ENCODE results near the gene TBC1D22B. TPM values are rescaled to one million over a fixed set of nuclear protein-coding genes. Genes with fewer than 3 reads are reported as not detected.

TBC1D22B gene
- total RNA-seq, 1 donor from 2014 or later = 12.5 TPM

DNA sequence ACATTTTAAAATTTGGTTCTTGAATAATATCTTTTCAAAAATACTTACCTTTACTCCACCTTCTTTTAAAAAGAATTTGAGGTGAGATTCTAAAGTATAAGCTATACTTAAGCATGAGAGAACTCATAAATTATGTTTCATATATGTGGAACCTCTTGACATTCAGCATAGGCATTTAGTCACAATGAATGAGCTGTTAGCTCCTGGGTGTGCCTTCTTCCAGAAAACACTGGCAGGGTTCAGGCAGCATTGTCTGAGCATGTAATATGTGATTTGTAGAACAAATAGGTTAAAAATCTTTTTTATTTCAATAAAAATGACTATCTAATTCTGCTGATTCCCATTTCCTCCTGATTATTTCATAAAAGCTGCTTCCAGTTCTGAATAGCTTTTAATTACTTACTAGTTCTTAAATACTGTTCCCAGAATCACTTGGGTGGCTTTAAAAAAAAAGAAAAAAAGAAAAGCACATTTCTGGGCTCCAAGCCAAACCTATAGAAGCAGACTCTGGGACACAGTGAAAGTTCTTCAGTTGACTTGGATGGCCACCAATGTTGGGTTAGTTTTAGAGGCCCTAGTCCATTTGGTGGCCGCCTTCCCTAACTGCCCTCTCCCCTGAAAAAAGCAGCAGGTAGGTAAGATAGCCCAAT lies 116.4 kb downstream of the TBC1D22B start:
- no peaks in the 10 kb centered on the region for H3K27me3 ChIP-seq
- peak overlapping the region; percentile 14 for H3K27ac ChIP-seq

DNA sequence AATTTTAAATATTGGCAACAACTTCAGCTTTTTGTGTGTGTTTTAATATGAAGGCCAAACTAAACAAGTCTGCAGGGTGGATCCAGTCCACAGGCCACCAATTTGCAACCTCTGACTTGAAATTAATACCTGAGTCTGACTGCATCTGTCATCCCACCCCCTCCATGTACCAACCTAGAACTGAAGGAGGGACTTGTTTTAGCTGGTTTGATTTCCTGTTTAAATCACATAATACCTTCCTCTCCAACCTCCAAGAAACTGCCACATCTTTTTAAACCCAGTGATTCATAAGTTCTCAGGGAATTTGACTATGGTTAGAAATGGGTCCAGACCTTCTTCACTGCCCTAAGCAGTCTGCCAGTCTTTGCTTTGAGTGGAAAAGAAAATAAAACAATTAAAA lies 117.8 kb downstream of the TBC1D22B start:
- TF ChIP-seq, protein P1, sequence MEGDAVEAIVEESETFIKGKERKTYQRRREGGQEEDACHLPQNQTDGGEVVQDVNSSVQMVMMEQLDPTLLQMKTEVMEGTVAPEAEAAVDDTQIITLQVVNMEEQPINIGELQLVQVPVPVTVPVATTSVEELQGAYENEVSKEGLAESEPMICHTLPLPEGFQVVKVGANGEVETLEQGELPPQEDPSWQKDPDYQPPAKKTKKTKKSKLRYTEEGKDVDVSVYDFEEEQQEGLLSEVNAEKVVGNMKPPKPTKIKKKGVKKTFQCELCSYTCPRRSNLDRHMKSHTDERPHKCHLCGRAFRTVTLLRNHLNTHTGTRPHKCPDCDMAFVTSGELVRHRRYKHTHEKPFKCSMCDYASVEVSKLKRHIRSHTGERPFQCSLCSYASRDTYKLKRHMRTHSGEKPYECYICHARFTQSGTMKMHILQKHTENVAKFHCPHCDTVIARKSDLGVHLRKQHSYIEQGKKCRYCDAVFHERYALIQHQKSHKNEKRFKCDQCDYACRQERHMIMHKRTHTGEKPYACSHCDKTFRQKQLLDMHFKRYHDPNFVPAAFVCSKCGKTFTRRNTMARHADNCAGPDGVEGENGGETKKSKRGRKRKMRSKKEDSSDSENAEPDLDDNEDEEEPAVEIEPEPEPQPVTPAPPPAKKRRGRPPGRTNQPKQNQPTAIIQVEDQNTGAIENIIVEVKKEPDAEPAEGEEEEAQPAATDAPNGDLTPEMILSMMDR (IDR thresholded peaks at IDR 0.05) = no peak
- TF ChIP-seq POLR2AphosphoS5 (IDR thresholded peaks at IDR 0.05; ENCODE audit: insufficient read depth in 1 of 2, low read depth in 1 of 2) (no peak), POLR2A (IDR thresholded peaks at IDR 0.05) (no peak)
- H3K36me3 ChIP-seq = peaks cover 0 to 18% of the 10 kb centered on the region in 2 donors
- no peaks in the 10 kb centered on the region for H3K9me3 ChIP-seq
- peaks cover 19% of the 10 kb centered on the region for H3K4me1 ChIP-seq
- no peak overlapping the region for H3K4me3 ChIP-seq
- H3K27ac ChIP-seq = no peak overlapping the region
- intact Hi-C loops (cut with DNase I) = no loop called here
- DNase-seq (ENCODE audit: extremely low spot score in 2 of 2) = no peak
- no peaks in the 10 kb centered on the region for H3K27me3 ChIP-seq

More for the DNA sequence above, 116.4 kb downstream of the TBC1D22B start:
- DNase-seq (ENCODE audit: extremely low spot score in 2 of 2) = no peak
- intact Hi-C loops (cut with DNase I) = no loop called here
- TF ChIP-seq POLR2A (IDR thresholded peaks at IDR 0.05) (no peak), POLR2AphosphoS5 (IDR thresholded peaks at IDR 0.05; ENCODE audit: insufficient read depth in 1 of 2, low read depth in 1 of 2) (peak in 1 of 2 donors; percentile 30)
- Histone ChIP-seq H3K4me3 (no peak overlapping the region), H3K36me3 (peaks cover 0 to 32% of the 10 kb centered on the region in 2 donors), H3K4me1 (peaks cover 19% of the 10 kb centered on the region), H3K9me3 (no peaks in the 10 kb centered on the region)

DNA sequence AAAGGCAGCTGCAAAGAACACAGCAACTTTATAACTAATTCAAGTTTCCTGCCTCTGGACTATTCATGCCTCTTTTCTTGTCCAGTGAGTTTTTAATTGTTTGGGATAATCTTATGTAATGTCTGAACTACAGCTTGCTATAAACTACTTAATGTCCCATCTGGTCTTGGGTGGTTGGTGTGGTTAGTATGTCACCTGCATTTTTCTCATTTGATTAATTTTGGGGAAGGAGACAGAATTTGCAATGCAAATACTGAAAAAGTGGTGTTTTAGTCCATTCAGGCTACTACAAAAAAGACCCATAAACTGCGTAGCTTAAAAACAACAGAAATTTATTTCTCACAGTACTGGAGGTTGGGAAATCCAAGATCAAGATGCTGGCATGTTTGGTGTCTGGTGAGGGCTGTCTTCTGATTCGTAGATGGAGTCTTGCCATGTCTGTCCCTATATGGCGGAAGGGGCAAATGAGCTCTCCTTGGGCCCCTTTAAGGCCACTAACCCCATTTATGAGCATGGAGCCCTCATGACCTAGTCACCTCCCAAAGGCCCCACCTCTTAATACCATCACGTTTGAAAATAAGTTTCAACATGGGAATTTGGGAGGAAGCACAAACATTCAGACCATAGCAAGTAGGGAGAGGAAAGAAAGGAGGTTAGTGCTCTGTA lies 118.6 kb downstream of the TBC1D22B start:
- DNase-seq (ENCODE audit: extremely low spot score in 2 of 2) = no peak
- Histone ChIP-seq H3K4me3 (no peak overlapping the region), H3K36me3 (peaks cover 0 to 20% of the 10 kb centered on the region in 2 donors), H3K27ac (no peak overlapping the region), H3K9me3 (no peaks in the 10 kb centered on the region), H3K27me3 (no peaks in the 10 kb centered on the region), H3K4me1 (peaks cover 19% of the 10 kb centered on the region)
- intact Hi-C loops (cut with DNase I) = no loop called here
- no peak for TF ChIP-seq POLR2A (IDR thresholded peaks at IDR 0.05)
- TF ChIP-seq, protein P1 (IDR thresholded peaks at IDR 0.05) = no peak
- TF ChIP-seq POLR2AphosphoS5 (IDR thresholded peaks at IDR 0.05; ENCODE audit: insufficient read depth in 1 of 2, low read depth in 1 of 2) = no peak

DNA sequence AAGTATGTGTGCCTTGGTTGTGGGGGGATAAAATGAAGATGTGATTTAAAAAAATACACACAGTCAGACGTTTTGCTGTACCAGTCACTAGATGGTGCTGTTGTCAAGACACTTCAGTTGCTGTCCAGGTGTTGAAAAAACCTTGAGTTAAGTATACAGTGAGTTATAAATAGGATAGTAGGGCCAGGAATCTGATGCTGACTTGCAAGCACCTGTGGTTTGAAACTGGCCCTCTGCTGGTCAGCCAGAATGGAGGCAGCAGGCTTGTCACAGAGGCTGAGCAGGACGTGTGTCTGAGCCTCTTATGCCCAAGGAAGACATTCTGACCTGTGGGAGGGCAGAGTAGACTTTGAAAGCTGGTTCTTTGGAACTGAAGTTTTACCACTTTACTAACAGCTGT lies 124.0 kb downstream of the TBC1D22B start:
- intact Hi-C loops (cut with DNase I) = no loop called here
- Histone ChIP-seq H3K4me1 (no peaks in the 10 kb centered on the region), H3K36me3 (peaks cover 0 to 38% of the 10 kb centered on the region in 2 donors), H3K27me3 (no peaks in the 10 kb centered on the region), H3K9me3 (no peaks in the 10 kb centered on the region), H3K4me3 (no peak overlapping the region), H3K27ac (no peak overlapping the region)
- no peak for TF ChIP-seq POLR2A (IDR thresholded peaks at IDR 0.05)
- TF ChIP-seq, protein P1 (IDR thresholded peaks at IDR 0.05) = peak in 2 of 3 experiments; percentile 22 to 31
- no peak for TF ChIP-seq POLR2AphosphoS5 (IDR thresholded peaks at IDR 0.05; ENCODE audit: insufficient read depth in 1 of 2, low read depth in 1 of 2)
- no peak for DNase-seq (ENCODE audit: extremely low spot score in 2 of 2)

Small RNAs within 50 kb of the gene (small RNA-seq; reads per million reads assigned to genes)
- not detected for gene AL096712.1
- gene RN7SL273P = not detected

Other genes with a start within 250 kb of the TBC1D22B start
- 74.2 TPM for gene PIM1, start 87.6 kb upstream of the TBC1D22B start, total RNA-seq
- gene TMEM217, start 372 bp downstream of the TBC1D22B start, total RNA-seq = not detected
- 15.0 TPM for gene RNF8, start 96.2 kb downstream of the TBC1D22B start, total RNA-seq
- gene CMTR1, start 175.4 kb downstream of the TBC1D22B start, total RNA-seq = 24.3 TPM
- 34.6 TPM for gene CCDC167, start 242.1 kb downstream of the TBC1D22B start, total RNA-seq